GM18505 (cell line): Measurements from ENCODE around the gene SLC25A11.

ENCODE experiments used
- ATAC-seq: cut with Tn5 transposase; IDR thresholded peaks from one replicate; pipeline ENCODE4 v1.9.1; 2021; ENCODE audit not compliant: unreplicated experiment
- POLR2A ChIP-seq: IDR thresholded peaks from 4 replicates; pipeline ENCODE4 v1.6.1; 2011; ENCODE audit warnings: borderline replicate concordance; ENCODE audit not compliant: insufficient read depth, insufficient read length; ENCODE audit errors: extremely low read depth

The SLC25A11 gene

DNA sequence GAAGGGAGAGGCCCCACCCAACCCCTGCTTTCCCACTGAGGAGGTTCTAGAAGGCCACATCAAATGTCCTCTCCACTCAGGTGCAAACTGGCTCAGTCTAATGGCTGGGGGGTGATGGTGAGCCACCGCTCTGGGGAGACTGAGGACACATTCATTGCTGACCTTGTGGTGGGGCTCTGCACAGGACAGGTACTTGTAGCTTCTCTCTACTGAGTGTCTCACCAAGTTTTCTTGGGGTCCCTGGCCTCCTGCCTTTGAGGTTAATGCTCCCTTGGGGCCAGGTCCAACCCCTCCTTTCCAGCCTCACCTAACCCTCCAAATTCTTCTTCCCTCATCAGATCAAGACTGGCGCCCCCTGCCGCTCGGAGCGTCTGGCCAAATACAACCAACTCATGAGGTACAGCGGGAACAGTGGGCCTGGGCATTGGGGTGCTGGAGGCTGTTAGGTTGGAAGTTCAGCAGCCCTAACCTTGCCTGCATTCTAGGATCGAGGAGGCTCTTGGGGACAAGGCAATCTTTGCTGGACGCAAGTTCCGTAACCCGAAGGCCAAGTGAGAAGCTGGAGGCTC is 16.7 kb upstream of the SLC25A11 start:
- ATAC-seq = no peak
- TF ChIP-seq POLR2A = no peak

DNA sequence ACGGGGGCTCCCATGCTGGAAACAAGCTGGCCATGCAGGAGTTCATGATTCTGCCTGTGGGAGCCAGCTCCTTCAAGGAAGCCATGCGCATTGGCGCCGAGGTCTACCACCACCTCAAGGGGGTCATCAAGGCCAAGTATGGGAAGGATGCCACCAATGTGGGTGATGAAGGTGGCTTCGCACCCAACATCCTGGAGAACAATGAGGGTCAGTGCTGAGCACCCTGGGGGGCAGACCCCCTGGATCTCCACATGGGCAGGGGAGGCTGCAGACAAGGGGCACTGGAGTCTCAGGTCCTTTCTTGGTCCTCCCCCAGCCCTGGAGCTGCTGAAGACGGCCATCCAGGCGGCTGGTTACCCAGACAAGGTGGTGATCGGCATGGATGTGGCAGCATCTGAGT is 15.2 kb upstream of the SLC25A11 start:
- no peak for ATAC-seq
- no peak for TF ChIP-seq POLR2A

GRCh38 chr17:4953451-4953961 is 13.7 kb upstream of the SLC25A11 start:
- no peak for ATAC-seq
- TF ChIP-seq POLR2A = no peak

- ATAC-seq = no peak
- TF ChIP-seq POLR2A = no peak
Observed at GRCh38 chr17:4951486-4951885, 11.6 kb upstream of the SLC25A11 start.

DNA sequence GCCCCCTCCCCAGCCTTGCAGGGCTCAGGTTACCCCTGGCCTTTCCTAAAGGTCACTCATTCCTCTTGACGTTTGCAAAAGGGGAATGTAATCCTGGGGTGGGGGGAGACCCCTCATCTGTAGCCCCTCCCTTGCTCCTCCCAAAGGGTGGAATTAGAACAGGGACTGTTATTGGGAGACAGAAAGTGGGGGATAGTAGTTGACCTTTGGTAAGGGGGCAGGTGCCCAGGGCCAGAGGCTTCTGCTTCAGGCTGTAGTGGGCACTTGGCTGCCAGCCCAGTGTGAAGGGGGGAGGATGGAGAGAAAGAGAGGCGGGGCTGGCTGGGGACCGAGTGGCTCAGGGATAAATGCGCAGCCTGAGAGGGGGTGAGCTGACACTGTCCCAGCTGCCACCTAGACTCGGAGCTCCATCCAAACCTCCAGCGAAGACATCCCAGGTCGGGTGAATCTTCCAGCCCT is 10.9 kb upstream of the SLC25A11 start, which contains the start of gene ENO3:
ENO3 (plus strand) TSS at position 374 of the 459 bp plus-strand sequence. CDS start 711 bp downstream, outside the sequence.
- TF ChIP-seq POLR2A = no peak
- ATAC-seq = no peak

- peak; percentile 41 for TF ChIP-seq POLR2A
- peak; percentile 3 for ATAC-seq
Observed at GRCh38 chr17:4950075-4950745, 10.4 kb upstream of the SLC25A11 start.

- ATAC-seq = peak; percentile 20
- TF ChIP-seq POLR2A = peak; percentile 61
Observed at GRCh38 chr17:4949321-4950074, 9.7 kb upstream of the SLC25A11 start.

- peak; percentile 29 for ATAC-seq
- peak; percentile 55 for TF ChIP-seq POLR2A
Observed at GRCh38 chr17:4948931-4949320, 9.1 kb upstream of the SLC25A11 start.

DNA sequence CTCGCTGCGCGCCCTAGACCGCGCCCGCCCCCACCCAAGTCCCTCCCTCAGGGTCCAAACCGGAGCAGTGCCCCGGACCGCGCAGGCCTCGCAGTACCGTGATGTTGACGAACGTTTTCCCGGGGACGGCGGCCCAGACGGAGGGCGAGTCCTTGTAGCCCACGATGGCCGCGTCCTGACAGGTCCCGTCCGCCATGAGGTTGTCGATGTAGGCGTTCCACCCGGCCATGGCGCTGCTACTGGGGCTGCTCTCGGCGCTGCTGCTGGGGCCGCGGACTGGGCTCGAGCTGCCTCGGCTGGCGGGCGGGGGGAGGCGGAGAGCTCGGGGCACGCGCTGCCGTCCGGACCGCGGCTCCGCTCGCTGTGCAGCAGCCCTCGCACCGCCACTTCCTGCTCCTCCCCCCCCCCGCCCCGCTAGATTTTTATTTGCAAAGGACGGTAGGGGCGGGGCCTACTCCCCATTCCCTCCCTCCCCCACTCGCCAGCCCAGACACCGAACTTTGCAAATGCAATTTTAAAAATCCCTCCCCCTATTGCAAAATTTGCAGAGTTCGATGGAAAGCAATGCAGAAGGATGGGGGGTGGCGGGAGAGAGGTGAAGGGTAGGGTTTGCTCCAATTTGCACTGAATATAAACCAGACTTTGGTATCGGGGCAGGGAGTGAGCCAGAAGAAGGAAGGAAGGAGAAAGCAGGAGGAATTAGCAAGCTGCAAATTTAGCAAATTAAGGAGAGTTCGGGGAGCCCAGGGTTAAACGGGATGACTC is 8.5 kb upstream of the SLC25A11 start, which contains the start of gene PFN1:
PFN1 (minus strand) TSS at position 365 of the 765 bp plus-strand sequence; CDS start at position 229, 136 bp downstream.
- TF ChIP-seq POLR2A = peak; percentile 94
- peak; percentile 20 for ATAC-seq

DNA sequence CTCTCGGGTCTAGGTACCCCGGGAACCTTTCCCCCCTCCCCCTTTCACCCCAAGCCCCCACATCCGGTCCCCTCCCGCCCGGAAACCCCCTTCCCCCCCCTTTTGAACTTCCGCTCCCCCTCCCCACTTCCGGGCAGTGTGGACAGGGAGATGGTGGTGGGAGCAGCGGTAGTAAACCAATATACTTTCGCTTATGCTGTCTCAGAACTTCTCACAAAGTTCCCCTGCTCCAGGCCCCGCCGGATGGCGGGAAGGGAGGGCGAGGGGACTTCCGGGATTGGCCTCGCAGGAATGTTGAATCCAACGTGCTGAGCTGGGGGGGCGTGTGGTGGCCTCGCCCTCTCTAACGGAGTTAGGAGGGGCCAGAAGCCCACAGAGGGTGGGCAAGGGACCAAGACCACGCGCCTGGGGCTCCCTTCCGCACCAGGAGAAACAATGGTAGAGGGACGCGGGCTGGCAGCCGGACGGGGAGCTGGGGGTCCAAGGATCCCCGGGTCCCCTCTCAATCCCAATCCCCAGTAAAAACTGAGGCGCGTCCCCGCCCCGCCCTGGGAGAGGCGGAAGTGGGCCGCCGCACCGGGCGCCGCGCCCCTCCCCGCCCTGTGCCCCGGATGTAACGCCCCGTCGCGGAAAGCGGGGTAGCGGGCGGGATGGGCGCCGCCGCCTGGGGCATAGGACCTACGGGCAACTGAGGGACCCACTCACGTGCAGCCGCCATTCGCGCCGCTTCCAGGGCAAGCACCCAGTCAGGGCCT is 7.7 kb upstream of the SLC25A11 start:
- peak; percentile 18 for ATAC-seq
- peak; percentile 63 for TF ChIP-seq POLR2A

- no peak for TF ChIP-seq POLR2A
- no peak for ATAC-seq
Observed at GRCh38 chr17:4947010-4947410, 7.2 kb upstream of the SLC25A11 start.
